Tibial artery (tissue), 4 donors: ENCODE data around the gene DNAL4.

Source experiments
- DNase-seq, 2 donors: peaks; one replicate each; pipeline ENCODE4 v3.0.0-alpha.2; 2019
- H3K27ac ChIP-seq, 2 donors: fragments of 200-600 bp; sonication (generic) in 1 of 2; 1 replicate in 1 of 2; 2 replicates in 1 of 2; pipeline ENCODE4 v1.5.1; 2018 to 2019; ENCODE audit warnings: mild to moderate bottlenecking in 1 of 2
- H3K27me3 ChIP-seq, 2 donors: fragments of 200-600 bp; sonication (generic) in 1 of 2; one replicate each; pipeline versions ENCODE4 v1.5.1 to v1.6.0; 2016 to 2019
- H3K36me3 ChIP-seq, 3 donors: fragments of 200-600 bp; sonication (generic) in 2 of 3; one replicate each; pipeline ENCODE4 v1.5.1; 2016 to 2019; ENCODE audit warnings: mild to moderate bottlenecking in 2 of 3
- H3K4me1 ChIP-seq, 4 donors: fragments of 200-600 bp; sonication (generic) in 2 of 4; 1 replicate in 3 of 4; 2 replicates in 1 of 4; pipeline ENCODE4 v1.5.1; 2016 to 2019
- H3K4me3 ChIP-seq, 2 donors: fragments of 200-600 bp; sonication (generic) in 1 of 2; 1 replicate in 1 of 2; 2 replicates in 1 of 2; pipeline ENCODE4 v1.5.1; 2018 to 2019; ENCODE audit warnings: mild to moderate bottlenecking in 2 of 2
- H3K9me3 ChIP-seq, 3 donors: fragments of 200-600 bp; sonication (generic) in 1 of 3; one replicate each; pipeline ENCODE4 v1.5.1; 2016 to 2019
- CTCF ChIP-seq, 2 experiments: fragments of 200-600 bp in 1 of 2; fragments of 450-650 bp in 1 of 2; IDR thresholded peaks; one replicate each; pipeline ENCODE4 v1.5.1; 2017 to 2019; ENCODE audit warnings: antibody characterized with exemption in 2 of 2, mild to moderate bottlenecking in 1 of 2, moderate library complexity in 1 of 2
- intact Hi-C: fragments of 100-400 bp; cut with DNase I; formaldehyde crosslinking; loops from one replicate; pipeline ENCODE4 v1.15.0; 2023; ENCODE audit warnings: low total_unique reads

Gene DNAL4

GRCh38 chr22:38834215-38834953, 40.4 kb upstream of the DNAL4 start:
- H3K36me3 ChIP-seq: no peaks in the 10 kb centered on the region
- no peaks in the 10 kb centered on the region for H3K27me3 ChIP-seq
- no peak overlapping the region for H3K4me3 ChIP-seq
- H3K4me1 ChIP-seq: no peaks in the 10 kb centered on the region
- no peak for TF ChIP-seq CTCF (IDR thresholded peaks at IDR 0.05)
- no peak overlapping the region for H3K27ac ChIP-seq
- H3K9me3 ChIP-seq: no peaks in the 10 kb centered on the region
- no peak for DNase-seq
- intact Hi-C loops: no loop called here

- Histone ChIP-seq H3K36me3 (no peaks in the 10 kb centered on the region), H3K27me3 (no peaks in the 10 kb centered on the region), H3K9me3 (no peaks in the 10 kb centered on the region), H3K4me1 (no peaks in the 10 kb centered on the region), H3K27ac (no peak overlapping the region), H3K4me3 (no peak overlapping the region)
- no peak for DNase-seq
- TF ChIP-seq CTCF (IDR thresholded peaks at IDR 0.05): no peak
- intact Hi-C loops: no loop called here
Measured at GRCh38 chr22:38833061-38833460, 39.1 kb upstream of the DNAL4 start.

GRCh38 chr22:38832005-38832978, 38.3 kb upstream of the DNAL4 start:
- Histone ChIP-seq H3K4me1 (no peaks in the 10 kb centered on the region), H3K27ac (no peak overlapping the region), H3K27me3 (no peaks in the 10 kb centered on the region), H3K36me3 (no peaks in the 10 kb centered on the region), H3K9me3 (no peaks in the 10 kb centered on the region), H3K4me3 (no peak overlapping the region)
- TF ChIP-seq CTCF (IDR thresholded peaks at IDR 0.05): no peak
- intact Hi-C loops: no loop called here
- DNase-seq: peak in 1 of 2 donors; percentile 40

GRCh38 chr22:38831166-38831945, 37.4 kb upstream of the DNAL4 start:
- Histone ChIP-seq H3K4me3 (no peak overlapping the region), H3K27ac (no peak overlapping the region), H3K4me1 (no peaks in the 10 kb centered on the region), H3K27me3 (no peaks in the 10 kb centered on the region), H3K36me3 (peaks cover 0 to 7% (median 0%) of the 10 kb centered on the region in 3 donors), H3K9me3 (no peaks in the 10 kb centered on the region)
- TF ChIP-seq CTCF (IDR thresholded peaks at IDR 0.05): no peak
- DNase-seq: peak in 1 of 2 donors; percentile 60
- intact Hi-C loops: no loop called here

GRCh38 chr22:38830845-38831108, 36.8 kb upstream of the DNAL4 start:
- no peak overlapping the region for H3K27ac ChIP-seq
- H3K27me3 ChIP-seq: no peaks in the 10 kb centered on the region
- H3K36me3 ChIP-seq: peaks cover 0 to 11% (median 3%) of the 10 kb centered on the region in 3 donors
- intact Hi-C loops: no loop called here
- no peak for DNase-seq
- no peaks in the 10 kb centered on the region for H3K4me1 ChIP-seq
- no peak overlapping the region for H3K4me3 ChIP-seq
- H3K9me3 ChIP-seq: no peaks in the 10 kb centered on the region
- no peak for TF ChIP-seq CTCF (IDR thresholded peaks at IDR 0.05)
